NT2/D1 (cell line): ENCODE data around the gene SPOCD1.

Experiments
- DNase-seq: peaks from one replicate; pipeline ENCODE4 v3.0.0-alpha.2; 2011; ENCODE audit warnings: low read depth, low spot score
- H3K27me3 ChIP-seq: 2 replicates; pipeline ENCODE4 v1.6.0; 2011; ENCODE audit warnings: mild to moderate bottlenecking; ENCODE audit not compliant: insufficient read length, insufficient read depth
- H3K36me3 ChIP-seq: 2 replicates; pipeline ENCODE4 v1.6.1; 2011; ENCODE audit warnings: mild to moderate bottlenecking, low read length, mixed read lengths; ENCODE audit not compliant: insufficient read depth, insufficient read length
- H3K4me1 ChIP-seq: 2 replicates; pipeline ENCODE4 v1.5.1; 2011; ENCODE audit not compliant: insufficient read depth, insufficient read length
- H3K4me3 ChIP-seq: 2 replicates; pipeline ENCODE4 v1.5.1; 2011; ENCODE audit warnings: low read depth; ENCODE audit not compliant: insufficient read length
- H3K9ac ChIP-seq: 2 replicates; pipeline ENCODE4 v1.6.0; 2011; ENCODE audit warnings: low read depth; ENCODE audit not compliant: insufficient read length
- H3K9me3 ChIP-seq: 2 replicates; pipeline ENCODE4 v1.5.1; 2011; ENCODE audit warnings: mild to moderate bottlenecking, low read length; ENCODE audit not compliant: insufficient read depth
- SUZ12 ChIP-seq: IDR thresholded peaks from 2 replicates; pipeline ENCODE4 v1.6.1; 2011; ENCODE audit not compliant: insufficient read length, insufficient read depth; ENCODE audit errors: extremely low read depth
- YY1 ChIP-seq: IDR thresholded peaks from 2 replicates; pipeline ENCODE4 v1.6.1; 2011; ENCODE audit not compliant: insufficient read length, insufficient read depth
- ZNF274 ChIP-seq: IDR thresholded peaks from 2 replicates; pipeline ENCODE4 v1.6.1; 2011; ENCODE audit warnings: mild to moderate bottlenecking, low read depth, low read length

SPOCD1 gene

DNA sequence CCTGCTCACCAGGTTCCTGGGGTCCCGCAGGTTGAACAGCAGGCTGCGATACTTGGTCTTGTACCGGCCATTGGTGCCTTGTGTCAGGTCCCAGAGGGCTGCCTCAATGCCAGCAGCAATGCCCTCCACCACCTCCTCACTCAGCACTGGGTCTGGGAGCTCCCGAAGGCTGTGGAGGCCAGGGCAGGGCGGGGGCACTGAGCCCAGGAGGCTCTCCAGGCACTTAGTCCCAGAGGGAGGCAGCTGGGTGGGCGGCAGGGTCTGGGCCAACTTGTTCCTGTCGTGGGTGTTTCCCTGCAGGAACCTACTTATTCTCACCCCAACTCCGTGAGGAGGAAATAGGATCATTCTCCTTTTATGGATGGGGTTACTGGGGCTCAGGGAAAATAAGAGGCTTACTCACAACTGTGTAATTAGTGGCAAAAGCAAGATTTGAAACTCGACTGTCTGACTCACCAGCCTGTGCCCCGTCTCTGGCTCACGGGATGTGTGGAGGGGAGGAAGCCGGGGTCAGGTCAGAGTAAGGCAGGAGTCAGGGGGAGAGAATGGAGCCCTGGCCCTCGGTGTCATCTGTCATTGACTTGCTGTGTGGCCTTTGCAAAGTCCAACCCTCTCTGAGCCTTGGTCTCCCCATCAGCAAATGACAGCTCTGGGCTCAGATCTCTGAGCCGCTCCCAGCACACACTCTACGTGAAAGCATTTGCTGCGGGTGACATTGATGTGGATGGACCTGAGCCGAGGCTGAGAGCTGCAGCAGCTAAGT lies 17.2 kb downstream of the SPOCD1 start:
- TF ChIP-seq YY1 (no peak), SUZ12 (no peak), ZNF274 (no peak)
- Histone ChIP-seq H3K27me3 (no peaks in the 10 kb centered on the region), H3K9me3 (no peaks in the 10 kb centered on the region), H3K4me1 (peaks cover 42% of the 10 kb centered on the region), H3K36me3 (peaks cover 4% of the 10 kb centered on the region), H3K9ac (peak overlapping the region; percentile 45), H3K4me3 (no peak overlapping the region)
- DNase-seq: no peak

DNA sequence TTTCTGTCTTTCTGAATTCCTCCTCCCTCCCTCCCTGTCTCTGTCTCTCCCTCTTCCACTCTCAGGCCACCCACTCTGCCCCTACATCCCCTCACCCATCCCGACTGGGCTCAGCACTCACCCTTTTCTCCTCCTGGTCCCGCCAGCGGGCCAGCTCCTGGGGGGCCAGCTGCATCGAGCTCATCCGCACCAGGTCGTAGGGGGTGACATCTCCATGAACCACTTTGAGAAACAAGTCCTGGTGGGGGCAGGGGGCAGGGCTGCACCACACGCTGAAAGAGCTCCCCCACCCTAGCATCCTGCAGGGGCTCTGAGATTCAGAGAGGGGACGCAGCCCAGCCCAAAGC lies 17.8 kb downstream of the SPOCD1 start:
- no peaks in the 10 kb centered on the region for H3K27me3 ChIP-seq
- no peak overlapping the region for H3K4me3 ChIP-seq
- no peak for DNase-seq
- peak overlapping the region; percentile 21 for H3K9ac ChIP-seq
- peaks cover 42% of the 10 kb centered on the region for H3K4me1 ChIP-seq
- H3K36me3 ChIP-seq: peaks cover 4% of the 10 kb centered on the region
- TF ChIP-seq SUZ12: no peak
- TF ChIP-seq YY1: no peak
- no peak for TF ChIP-seq ZNF274
- no peaks in the 10 kb centered on the region for H3K9me3 ChIP-seq

- TF ChIP-seq SUZ12: no peak
- no peak for TF ChIP-seq YY1
- TF ChIP-seq ZNF274: no peak
- peaks cover 4% of the 10 kb centered on the region for H3K36me3 ChIP-seq
- peaks cover 42% of the 10 kb centered on the region for H3K4me1 ChIP-seq
- H3K9me3 ChIP-seq: no peaks in the 10 kb centered on the region
- H3K27me3 ChIP-seq: no peaks in the 10 kb centered on the region
- no peak for DNase-seq
- H3K4me3 ChIP-seq: no peak overlapping the region
- H3K9ac ChIP-seq: no peak overlapping the region
These were observed 18.6 kb downstream of the SPOCD1 start for GRCh38 chr1:31797216-31797615.

GRCh38 chr1:31796707-31797106 lies 19.1 kb downstream of the SPOCD1 start:
- Histone ChIP-seq H3K9ac (no peak overlapping the region), H3K4me3 (no peak overlapping the region), H3K4me1 (peaks cover 42% of the 10 kb centered on the region), H3K27me3 (no peaks in the 10 kb centered on the region), H3K36me3 (peaks cover 4% of the 10 kb centered on the region), H3K9me3 (no peaks in the 10 kb centered on the region)
- TF ChIP-seq YY1 (no peak), SUZ12 (no peak), ZNF274 (no peak)
- no peak for DNase-seq

DNA sequence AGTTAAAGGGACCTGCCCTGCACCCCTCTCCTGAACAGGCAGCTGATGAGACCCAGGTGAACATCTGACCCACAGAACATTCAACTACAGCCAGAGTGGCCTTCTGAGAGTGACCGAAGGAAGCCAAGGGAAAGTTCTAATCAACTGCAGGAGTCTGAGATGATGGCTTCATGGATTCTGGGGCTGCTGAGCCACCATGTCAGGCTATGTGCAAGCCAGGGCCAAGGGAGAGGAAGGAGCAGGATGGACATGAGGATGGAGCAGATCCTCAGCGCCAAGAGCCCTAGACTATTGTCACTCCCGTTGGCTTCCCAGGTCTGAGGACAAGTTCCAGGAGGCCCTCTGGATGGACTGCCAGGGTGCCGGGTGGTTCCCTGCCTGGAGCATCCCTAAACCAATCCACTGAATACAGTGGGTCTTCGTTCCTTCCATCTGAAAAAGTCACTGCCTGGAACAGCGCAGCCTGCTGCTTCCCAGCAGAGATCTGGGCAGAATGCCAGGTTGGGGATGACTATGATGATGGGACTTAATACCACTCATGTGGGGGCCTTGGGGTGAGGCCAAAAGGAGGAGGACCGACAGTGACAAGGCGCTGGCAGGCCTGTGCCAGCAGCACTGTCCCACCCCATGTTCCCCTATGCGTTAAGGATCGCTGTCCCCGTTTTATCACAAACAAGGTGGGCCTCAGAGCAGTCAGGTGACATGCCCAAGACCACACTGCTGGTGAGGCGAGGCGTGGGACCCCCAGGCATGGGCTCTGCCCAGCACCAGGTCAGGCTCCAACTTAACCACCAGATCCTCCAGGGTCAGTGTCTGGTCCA lies 19.8 kb downstream of the SPOCD1 start:
- peaks cover 46% of the 10 kb centered on the region for H3K4me1 ChIP-seq

GRCh38 chr1:31795096-31795675 lies 20.6 kb downstream of the SPOCD1 start:
- Histone ChIP-seq H3K9me3 (no peaks in the 10 kb centered on the region), H3K9ac (no peak overlapping the region), H3K4me1 (peaks cover 43% of the 10 kb centered on the region), H3K4me3 (no peak overlapping the region), H3K36me3 (peaks cover 4% of the 10 kb centered on the region), H3K27me3 (no peaks in the 10 kb centered on the region)
- TF ChIP-seq YY1 (no peak), ZNF274 (no peak), SUZ12 (no peak)
- no peak for DNase-seq

More for the DNA sequence above, 19.8 kb downstream of the SPOCD1 start:
- Histone ChIP-seq H3K36me3 (peaks cover 4% of the 10 kb centered on the region), H3K27me3 (no peaks in the 10 kb centered on the region), H3K4me3 (no peak overlapping the region), H3K9ac (no peak overlapping the region), H3K9me3 (no peaks in the 10 kb centered on the region)
- no peak for DNase-seq
- no peak for TF ChIP-seq ZNF274
- no peak for TF ChIP-seq YY1
- no peak for TF ChIP-seq SUZ12

DNA sequence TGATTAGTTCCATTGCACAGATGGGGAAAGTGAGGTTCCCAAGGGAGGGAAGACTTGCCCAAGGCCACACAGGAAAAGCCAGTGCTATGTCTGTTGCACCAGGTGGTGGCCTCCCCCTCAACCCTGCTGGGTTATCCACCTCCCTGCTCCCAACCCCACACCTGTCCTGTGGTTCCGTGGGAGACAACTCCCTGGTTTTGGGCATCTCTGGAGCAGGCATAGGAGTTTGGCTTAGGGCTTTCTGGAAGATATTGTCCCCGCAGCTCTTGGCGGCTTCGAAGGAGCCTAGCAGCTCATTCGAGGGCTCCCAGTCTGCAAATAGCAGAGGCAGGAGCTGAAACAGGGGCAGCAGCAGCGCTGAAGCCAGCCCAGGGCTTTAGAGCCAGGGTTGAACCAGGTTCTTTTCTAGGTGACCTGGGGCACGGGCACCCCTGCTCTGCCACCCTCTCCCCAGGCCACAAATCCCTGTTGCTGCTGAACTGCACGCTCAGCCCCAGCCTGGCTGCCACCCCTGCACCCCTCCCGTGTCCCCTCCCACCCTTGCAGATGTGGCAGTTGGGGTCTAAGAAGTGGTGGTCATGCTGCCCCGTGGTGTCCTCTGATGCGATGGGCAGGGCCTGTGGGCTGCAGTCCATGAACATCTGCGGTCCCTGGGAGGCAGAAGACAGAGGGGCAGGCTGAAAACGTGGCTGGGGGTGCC lies 22.1 kb downstream of the SPOCD1 start:
- DNase-seq: no peak
- H3K36me3 ChIP-seq: peaks cover 4% of the 10 kb centered on the region
- H3K27me3 ChIP-seq: no peaks in the 10 kb centered on the region
- peaks cover 34% of the 10 kb centered on the region for H3K4me1 ChIP-seq
- H3K9ac ChIP-seq: no peak overlapping the region
- TF ChIP-seq SUZ12 (no peak), ZNF274 (no peak), YY1 (no peak)
- H3K4me3 ChIP-seq: no peak overlapping the region
- no peaks in the 10 kb centered on the region for H3K9me3 ChIP-seq
